Measurements from ENCODE around the gene CELSR1. TPM values are rescaled to one million over a fixed set of nuclear protein-coding genes. Genes with fewer than 3 reads are reported as not detected.

The CELSR1 gene
- total RNA-seq, 1 experiment from 2014 or later, result 14.2 TPM

GRCh38 chr22:46432164-46433068 lies 105.0 kb downstream of the CELSR1 start:
- H3K9me3 ChIP-seq (ENCODE audit: low read length), result no peaks in the 10 kb centered on the region
- TF ChIP-seq, protein P1, sequence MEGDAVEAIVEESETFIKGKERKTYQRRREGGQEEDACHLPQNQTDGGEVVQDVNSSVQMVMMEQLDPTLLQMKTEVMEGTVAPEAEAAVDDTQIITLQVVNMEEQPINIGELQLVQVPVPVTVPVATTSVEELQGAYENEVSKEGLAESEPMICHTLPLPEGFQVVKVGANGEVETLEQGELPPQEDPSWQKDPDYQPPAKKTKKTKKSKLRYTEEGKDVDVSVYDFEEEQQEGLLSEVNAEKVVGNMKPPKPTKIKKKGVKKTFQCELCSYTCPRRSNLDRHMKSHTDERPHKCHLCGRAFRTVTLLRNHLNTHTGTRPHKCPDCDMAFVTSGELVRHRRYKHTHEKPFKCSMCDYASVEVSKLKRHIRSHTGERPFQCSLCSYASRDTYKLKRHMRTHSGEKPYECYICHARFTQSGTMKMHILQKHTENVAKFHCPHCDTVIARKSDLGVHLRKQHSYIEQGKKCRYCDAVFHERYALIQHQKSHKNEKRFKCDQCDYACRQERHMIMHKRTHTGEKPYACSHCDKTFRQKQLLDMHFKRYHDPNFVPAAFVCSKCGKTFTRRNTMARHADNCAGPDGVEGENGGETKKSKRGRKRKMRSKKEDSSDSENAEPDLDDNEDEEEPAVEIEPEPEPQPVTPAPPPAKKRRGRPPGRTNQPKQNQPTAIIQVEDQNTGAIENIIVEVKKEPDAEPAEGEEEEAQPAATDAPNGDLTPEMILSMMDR (conservative IDR thresholded peaks at IDR 0.05; ENCODE audit: low read depth, low read length), result no peak
- no peak for TF ChIP-seq EZH2 (IDR thresholded peaks at IDR 0.05; ENCODE audit: low read length, unreplicated experiment)
- TF ChIP-seq EZH2phosphoT487 (IDR thresholded peaks at IDR 0.05; ENCODE audit: borderline replicate concordance, low read length), result no peak
- DNase-seq (no peak), ATAC-seq (no peak)
- no peaks in the 10 kb centered on the region for H3F3A ChIP-seq (ENCODE audit: low read length, unreplicated experiment)
- H3K4me1 ChIP-seq (ENCODE audit: insufficient read depth, low read length), result no peaks in the 10 kb centered on the region
- H3K79me2 ChIP-seq (ENCODE audit: low read length), result no peaks in the 10 kb centered on the region
- BruUV-seq (replicated peaks), result no TSS peak
- ChIA-PET POLR2A (ENCODE audit: unreplicated experiment) (no interaction called here), CTCF (no interaction called here)
- intact Hi-C loops (cut with micrococcal nuclease), result no loop called here
- H3K4me3 ChIP-seq (ENCODE audit: low read length), result no peak overlapping the region
- H3K27me3 ChIP-seq (ENCODE audit: low read length), result no peaks in the 10 kb centered on the region
- H3K4me2 ChIP-seq (ENCODE audit: low read length), result no peak overlapping the region
- H3K9ac ChIP-seq (ENCODE audit: low read length), result no peak overlapping the region
- no peak overlapping the region for H3K27ac ChIP-seq (ENCODE audit: low read length)
- no peak overlapping the region for H2AFZ ChIP-seq (ENCODE audit: low read length)
- no peaks in the 10 kb centered on the region for H3K36me3 ChIP-seq (ENCODE audit: low read depth, low read length)
- no peaks in the 10 kb centered on the region for H4K20me1 ChIP-seq (ENCODE audit: low read length)
- no peaks in the 10 kb centered on the region for H3K9me2 ChIP-seq (replicated peaks; ENCODE audit: low read length)

GRCh38 chr22:46430961-46431838 lies 106.2 kb downstream of the CELSR1 start:
- Histone ChIP-seq H3K27ac (ENCODE audit: low read length) (no peak overlapping the region), H3K79me2 (ENCODE audit: low read length) (no peaks in the 10 kb centered on the region), H3K36me3 (ENCODE audit: low read depth, low read length) (no peaks in the 10 kb centered on the region), H4K20me1 (ENCODE audit: low read length) (no peaks in the 10 kb centered on the region), H3F3A (ENCODE audit: low read length, unreplicated experiment) (no peaks in the 10 kb centered on the region), H2AFZ (ENCODE audit: low read length) (no peak overlapping the region), H3K4me2 (ENCODE audit: low read length) (no peak overlapping the region), H3K9me2 (replicated peaks; ENCODE audit: low read length) (no peaks in the 10 kb centered on the region), H3K4me1 (ENCODE audit: insufficient read depth, low read length) (0 out of 2 replicates have a peak, but pooled peaks cover under 1% of the 10 kb centered on the region), H3K9ac (ENCODE audit: low read length) (no peak overlapping the region), H3K4me3 (ENCODE audit: low read length) (no peak overlapping the region), H3K27me3 (ENCODE audit: low read length) (no peaks in the 10 kb centered on the region), H3K9me3 (ENCODE audit: low read length) (no peaks in the 10 kb centered on the region)
- POLR2A ChIA-PET (ENCODE audit: unreplicated experiment), result no interaction called here
- intact Hi-C loops (cut with micrococcal nuclease), result no loop called here
- DNase-seq (no peak), ATAC-seq (no peak)
- CTCF ChIA-PET, result no interaction called here
- no TSS peak for BruUV-seq (replicated peaks)
- TF ChIP-seq EZH2phosphoT487 (IDR thresholded peaks at IDR 0.05; ENCODE audit: borderline replicate concordance, low read length), result no peak
- TF ChIP-seq, protein P1 (conservative IDR thresholded peaks at IDR 0.05; ENCODE audit: low read depth, low read length), result no peak
- TF ChIP-seq EZH2 (IDR thresholded peaks at IDR 0.05; ENCODE audit: low read length, unreplicated experiment), result no peak

Measured in PC-3 (cell line).